PFSK-1 (cell line): ENCODE measurements around the gene OR52N5.

Source experiments
- FOXP2 ChIP-seq: optimal IDR thresholded peaks from 2 replicates; pipeline ENCODE3; 2011; ENCODE audit warnings: borderline replicate concordance, control low read depth, inconsistent platforms; ENCODE audit not compliant: insufficient read depth; ENCODE audit errors: extremely low read length, extremely low read depth
- POLR2AphosphoS5 ChIP-seq: IDR thresholded peaks from 2 replicates; pipeline ENCODE4 v1.6.1; 2012; ENCODE audit warnings: low read depth, mild to moderate bottlenecking, control low read depth, low read length, moderate library complexity
- REST ChIP-seq, 2 experiments: IDR thresholded peaks; 2 replicates each; pipeline versions ENCODE4 v1.6.1 to v1.8.0; 2011 to 2012; ENCODE audit warnings: low read depth in 2 of 2, low read length in 2 of 2, control low read depth in 1 of 2, inconsistent platforms in 1 of 2, mild to moderate bottlenecking in 1 of 2, moderate library complexity in 1 of 2; ENCODE audit not compliant: insufficient read depth in 1 of 2
- SIN3A ChIP-seq: IDR thresholded peaks from 2 replicates; pipeline ENCODE4 v1.6.1; 2012; ENCODE audit warnings: mild to moderate bottlenecking, low read length, moderate library complexity, borderline replicate concordance; ENCODE audit not compliant: insufficient read depth
- TAF1 ChIP-seq: IDR thresholded peaks from 2 replicates; pipeline ENCODE4 v1.6.1; 2012; ENCODE audit warnings: low read length, control low read depth, borderline replicate concordance; ENCODE audit not compliant: insufficient read depth

The OR52N5 gene

GRCh38 chr11:5727691-5728090 is 55.5 kb downstream of the OR52N5 start:
- TF ChIP-seq FOXP2: no peak
- TF ChIP-seq POLR2AphosphoS5: no peak
- no peak for TF ChIP-seq SIN3A
- no peak for TF ChIP-seq REST (IDR thresholded peaks at IDR 0.05; ENCODE audit: insufficient read depth in 1 of 2, low read depth in 2 of 2, low read length in 2 of 2)
- no peak for TF ChIP-seq TAF1

GRCh38 chr11:5726351-5726750 is 56.8 kb downstream of the OR52N5 start:
- TF ChIP-seq SIN3A (no peak), POLR2AphosphoS5 (no peak), TAF1 (no peak)
